ENCODE measurements around the gene FOXK1.
"Not testable (repeated sequence)": the region's sequence is repeated elsewhere in the genome, so short reads cannot be mapped to it uniquely, and the experiment has no call there.

FOXK1 gene

GRCh38 chr7:4692622-4693021 is 10.5 kb downstream of the FOXK1 start:
- not testable (repeated sequence) for H3K14ac ChIP-seq (ENCODE audit: low read length); H2BK5ac ChIP-seq (ENCODE audit: low read length); H2AFZ ChIP-seq (ENCODE audit: low read length); DNase-seq (ENCODE audit: low spot score); H2BK15ac ChIP-seq (ENCODE audit: low read length); H2BK12ac ChIP-seq (ENCODE audit: low read length); H3K4me2 ChIP-seq (ENCODE audit: insufficient read depth, low read length, poor library complexity, severe bottlenecking); H4K8ac ChIP-seq (ENCODE audit: low read depth, low read length); H3K9ac ChIP-seq (ENCODE audit: low read depth, low read length, poor library complexity); H3K27ac ChIP-seq (replicated peaks; ENCODE audit: low read length); H3K4ac ChIP-seq (ENCODE audit: low read length); H3K9me3 ChIP-seq (replicated peaks in 1 of 2; ENCODE audit: control insufficient read depth in 2 of 2, insufficient read depth in 1 of 2, low read depth in 1 of 2, low read length in 2 of 2); H3K18ac ChIP-seq (ENCODE audit: low read length); H3K23ac ChIP-seq (ENCODE audit: low read depth, low read length, poor library complexity); H3K4me1 ChIP-seq (ENCODE audit: control insufficient read depth in 2 of 2, insufficient read depth in 1 of 2, low read depth in 1 of 2, low read length in 2 of 2); H2AK5ac ChIP-seq (ENCODE audit: low read depth, low read length); H2BK120ac ChIP-seq (ENCODE audit: low read depth, low read length); H4K91ac ChIP-seq (ENCODE audit: low read depth, low read length, poor library complexity); H3K27me3 ChIP-seq (ENCODE audit: control insufficient read depth in 3 of 3, insufficient read depth in 3 of 3, low read depth in 1 of 3, low read length in 3 of 3); H3K4me3 ChIP-seq (ENCODE audit: low read length in 2 of 2)
- Histone ChIP-seq H3K79me1 (ENCODE audit: low read depth, low read length) (peaks cover 12% of the 10 kb centered on the region), H3K36me3 (replicated peaks in 1 of 2; ENCODE audit: control insufficient read depth in 2 of 2, insufficient read depth in 2 of 2, low read length in 2 of 2) (peaks cover 0 to 22% of the 10 kb centered on the region in 2 donors)
- WGBS, 2 donors (ENCODE audit: extremely low coverage in 2 of 2, insufficient read length in 2 of 2, insufficient replicate concordance in 1 of 2): no CpG with 5 or more reads among the region's 5 CpGs

GRCh38 chr7:4693152-4693551 is 11.1 kb downstream of the FOXK1 start:
- Histone ChIP-seq H3K4me2 (ENCODE audit: insufficient read depth, low read length, poor library complexity, severe bottlenecking) (no peak overlapping the region), H3K4ac (ENCODE audit: low read length) (no peak overlapping the region), H3K18ac (ENCODE audit: low read length) (no peak overlapping the region), H3K27me3 (ENCODE audit: control insufficient read depth in 3 of 3, insufficient read depth in 3 of 3, low read depth in 1 of 3, low read length in 3 of 3) (no peaks in the 10 kb centered on the region), H2BK120ac (ENCODE audit: low read depth, low read length) (no peak overlapping the region), H2BK15ac (ENCODE audit: low read length) (no peak overlapping the region), H3K36me3 (replicated peaks in 1 of 2; ENCODE audit: control insufficient read depth in 2 of 2, insufficient read depth in 2 of 2, low read length in 2 of 2) (peaks cover 0 to 18% of the 10 kb centered on the region in 2 donors), H3K4me1 (ENCODE audit: control insufficient read depth in 2 of 2, insufficient read depth in 1 of 2, low read depth in 1 of 2, low read length in 2 of 2) (peaks cover 0 to 4% of the 10 kb centered on the region in 2 donors), H3K23ac (ENCODE audit: low read depth, low read length, poor library complexity) (no peak overlapping the region), H3K79me1 (ENCODE audit: low read depth, low read length) (peaks cover 12% of the 10 kb centered on the region), H3K14ac (ENCODE audit: low read length) (no peak overlapping the region), H2BK5ac (ENCODE audit: low read length) (no peak overlapping the region), H3K9me3 (replicated peaks in 1 of 2; ENCODE audit: control insufficient read depth in 2 of 2, insufficient read depth in 1 of 2, low read depth in 1 of 2, low read length in 2 of 2) (no peaks in the 10 kb centered on the region), H3K27ac (replicated peaks; ENCODE audit: low read length) (no peak overlapping the region), H3K9ac (ENCODE audit: low read depth, low read length, poor library complexity) (no peak overlapping the region), H4K8ac (ENCODE audit: low read depth, low read length) (no peak overlapping the region), H2AFZ (ENCODE audit: low read length) (no peak overlapping the region), H4K91ac (ENCODE audit: low read depth, low read length, poor library complexity) (no peak overlapping the region), H3K4me3 (ENCODE audit: low read length in 2 of 2) (no peak overlapping the region), H2AK5ac (ENCODE audit: low read depth, low read length) (no peak overlapping the region), H2BK12ac (ENCODE audit: low read length) (no peak overlapping the region)
- no CpG with 5 or more reads among the region's 2 CpGs for WGBS, 2 donors (ENCODE audit: extremely low coverage in 2 of 2, insufficient read length in 2 of 2, insufficient replicate concordance in 1 of 2)
- no peak for DNase-seq (ENCODE audit: low spot score)

- Histone ChIP-seq H2AK5ac (ENCODE audit: low read depth, low read length) (no peak overlapping the region), H2BK15ac (ENCODE audit: low read length) (no peak overlapping the region), H3K27ac (replicated peaks; ENCODE audit: low read length) (no peak overlapping the region)
Measured at GRCh38 chr7:4693749-4694148, 11.7 kb downstream of the FOXK1 start.

DNA sequence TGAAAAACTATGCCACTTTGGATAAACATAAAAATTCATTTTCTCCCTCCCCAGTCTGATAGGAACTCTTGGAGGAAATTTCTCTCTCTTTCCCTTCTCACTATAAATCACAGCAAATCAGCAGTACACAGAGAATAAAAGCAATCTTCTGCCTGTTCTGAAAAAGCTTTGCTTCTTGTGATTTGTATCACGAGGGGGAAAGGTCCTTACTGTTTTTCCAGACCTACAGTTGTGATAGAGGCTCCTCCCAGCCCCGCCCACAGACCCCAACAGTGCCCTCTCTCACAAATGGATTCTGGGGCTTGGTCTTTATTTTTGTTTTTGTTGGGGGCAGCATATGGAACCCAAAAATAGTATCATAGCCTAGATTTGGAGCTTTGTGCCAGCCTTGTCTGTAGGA is 12.2 kb downstream of the FOXK1 start:
- Histone ChIP-seq H3K23ac (ENCODE audit: low read depth, low read length, poor library complexity) (no peak overlapping the region), H3K4me1 (ENCODE audit: control insufficient read depth in 2 of 2, insufficient read depth in 1 of 2, low read depth in 1 of 2, low read length in 2 of 2) (peaks cover 0 to 2% of the 10 kb centered on the region in 2 donors), H2BK15ac (ENCODE audit: low read length) (no peak overlapping the region), H3K9ac (ENCODE audit: low read depth, low read length, poor library complexity) (no peak overlapping the region), H3K4me3 (ENCODE audit: low read length in 2 of 2) (no peak overlapping the region), H4K8ac (ENCODE audit: low read depth, low read length) (no peak overlapping the region), H4K91ac (ENCODE audit: low read depth, low read length, poor library complexity) (no peak overlapping the region), H3K27ac (replicated peaks; ENCODE audit: low read length) (no peak overlapping the region), H3K9me3 (replicated peaks in 1 of 2; ENCODE audit: control insufficient read depth in 2 of 2, insufficient read depth in 1 of 2, low read depth in 1 of 2, low read length in 2 of 2) (no peaks in the 10 kb centered on the region), H2BK12ac (ENCODE audit: low read length) (no peak overlapping the region), H3K4me2 (ENCODE audit: insufficient read depth, low read length, poor library complexity, severe bottlenecking) (no peak overlapping the region), H3K36me3 (replicated peaks in 1 of 2; ENCODE audit: control insufficient read depth in 2 of 2, insufficient read depth in 2 of 2, low read length in 2 of 2) (peaks cover 0 to 15% of the 10 kb centered on the region in 2 donors), H3K79me1 (ENCODE audit: low read depth, low read length) (peaks cover 10% of the 10 kb centered on the region), H3K4ac (ENCODE audit: low read length) (no peak overlapping the region), H3K14ac (ENCODE audit: low read length) (no peak overlapping the region), H2BK120ac (ENCODE audit: low read depth, low read length) (no peak overlapping the region), H2AFZ (ENCODE audit: low read length) (no peak overlapping the region), H2BK5ac (ENCODE audit: low read length) (no peak overlapping the region), H3K27me3 (ENCODE audit: control insufficient read depth in 3 of 3, insufficient read depth in 3 of 3, low read depth in 1 of 3, low read length in 3 of 3) (no peaks in the 10 kb centered on the region), H2AK5ac (ENCODE audit: low read depth, low read length) (no peak overlapping the region), H3K18ac (ENCODE audit: low read length) (no peak overlapping the region)
- DNase-seq (ENCODE audit: low spot score): no peak
- no CpG with 5 or more reads among the region's 2 CpGs for WGBS, 2 donors (ENCODE audit: extremely low coverage in 2 of 2, insufficient read length in 2 of 2, insufficient replicate concordance in 1 of 2)

More at GRCh38 chr7:4693749-4694148, 11.7 kb downstream of the FOXK1 start:
- H3K79me1 ChIP-seq (ENCODE audit: low read depth, low read length): peaks cover 12% of the 10 kb centered on the region
- H2BK5ac ChIP-seq (ENCODE audit: low read length): no peak overlapping the region
- no peak overlapping the region for H3K4me3 ChIP-seq (ENCODE audit: low read length in 2 of 2)
- no peak overlapping the region for H2AFZ ChIP-seq (ENCODE audit: low read length)
- H3K4me2 ChIP-seq (ENCODE audit: insufficient read depth, low read length, poor library complexity, severe bottlenecking): no peak overlapping the region
- no peak overlapping the region for H2BK120ac ChIP-seq (ENCODE audit: low read depth, low read length)
- peaks cover 0 to 18% of the 10 kb centered on the region in 2 donors for H3K36me3 ChIP-seq (replicated peaks in 1 of 2; ENCODE audit: control insufficient read depth in 2 of 2, insufficient read depth in 2 of 2, low read length in 2 of 2)
- no peak overlapping the region for H3K9ac ChIP-seq (ENCODE audit: low read depth, low read length, poor library complexity)
- peaks cover 0 to 2% of the 10 kb centered on the region in 2 donors for H3K4me1 ChIP-seq (ENCODE audit: control insufficient read depth in 2 of 2, insufficient read depth in 1 of 2, low read depth in 1 of 2, low read length in 2 of 2)
- H4K91ac ChIP-seq (ENCODE audit: low read depth, low read length, poor library complexity): no peak overlapping the region
- H2BK12ac ChIP-seq (ENCODE audit: low read length): no peak overlapping the region
- H3K9me3 ChIP-seq (replicated peaks in 1 of 2; ENCODE audit: control insufficient read depth in 2 of 2, insufficient read depth in 1 of 2, low read depth in 1 of 2, low read length in 2 of 2): no peaks in the 10 kb centered on the region
- WGBS, 2 donors (ENCODE audit: extremely low coverage in 2 of 2, insufficient read length in 2 of 2, insufficient replicate concordance in 1 of 2): no CpG with 5 or more reads among the region's 2 CpGs
- no peaks in the 10 kb centered on the region for H3K27me3 ChIP-seq (ENCODE audit: control insufficient read depth in 3 of 3, insufficient read depth in 3 of 3, low read depth in 1 of 3, low read length in 3 of 3)
- H3K4ac ChIP-seq (ENCODE audit: low read length): no peak overlapping the region
- no peak overlapping the region for H3K18ac ChIP-seq (ENCODE audit: low read length)
- H3K14ac ChIP-seq (ENCODE audit: low read length): no peak overlapping the region
- no peak for DNase-seq (ENCODE audit: low spot score)
- no peak overlapping the region for H3K23ac ChIP-seq (ENCODE audit: low read depth, low read length, poor library complexity)
- no peak overlapping the region for H4K8ac ChIP-seq (ENCODE audit: low read depth, low read length)

Data from neuronal stem cell (in vitro differentiated cells).